Mesendoderm (in vitro differentiated cells): ENCODE results near the gene SORCS2.

Source experiments
- DNase-seq: peaks from one replicate; pipeline ENCODE4 v3.0.0; 2013
- H2AK5ac ChIP-seq: 2 replicates; pipeline ENCODE4 v1.6.1; 2013; ENCODE audit warnings: low read length, inconsistent platforms
- H2BK120ac ChIP-seq: 2 replicates; pipeline ENCODE4 v1.6.1; 2013; ENCODE audit warnings: low read depth, mild to moderate bottlenecking, low read length, moderate library complexity, mixed read lengths
- H2BK15ac ChIP-seq: replicated peaks from 2 replicates; pipeline ENCODE4 v1.6.1; 2013; ENCODE audit warnings: low read depth, mild to moderate bottlenecking, moderate library complexity
- H2BK5ac ChIP-seq: 2 replicates; pipeline ENCODE4 v1.6.1; 2013; ENCODE audit warnings: low read length, inconsistent platforms
- H3K18ac ChIP-seq: 2 replicates; pipeline ENCODE4 v1.6.1; 2013; ENCODE audit warnings: mild to moderate bottlenecking, low read length, mixed read lengths
- H3K23ac ChIP-seq: one replicate; pipeline ENCODE4 v1.6.1; 2013; ENCODE audit warnings: low read length
- H3K27ac ChIP-seq: 2 replicates; pipeline ENCODE4 v1.5.1; 2013; ENCODE audit warnings: low read depth, mild to moderate bottlenecking, inconsistent platforms, low read length, moderate library complexity
- H3K27me3 ChIP-seq: 2 replicates; pipeline ENCODE4 v1.6.1; 2013; ENCODE audit warnings: low read length, control low read depth, mild to moderate bottlenecking, inconsistent platforms; ENCODE audit not compliant: insufficient read depth, poor library complexity
- H3K36me3 ChIP-seq: 2 replicates; pipeline ENCODE4 v1.6.1; 2013; ENCODE audit warnings: low read length, inconsistent platforms; ENCODE audit not compliant: control insufficient read depth, insufficient read depth
- H3K4ac ChIP-seq: one replicate; pipeline ENCODE4 v1.6.1; 2013; ENCODE audit warnings: low read depth, mild to moderate bottlenecking, low read length, moderate library complexity
- H3K4me1 ChIP-seq: 2 replicates; pipeline ENCODE4 v1.6.1; 2013; ENCODE audit warnings: low read depth, low read length, inconsistent platforms; ENCODE audit not compliant: control insufficient read depth
- H3K4me2 ChIP-seq: 2 replicates; pipeline ENCODE4 v1.6.1; 2013; ENCODE audit warnings: low read length
- H3K4me3 ChIP-seq: 2 replicates; pipeline ENCODE4 v1.5.1; 2013; ENCODE audit warnings: mild to moderate bottlenecking, low read length
- H3K56ac ChIP-seq: one replicate; pipeline ENCODE4 v1.6.1; 2013; ENCODE audit warnings: low read length
- H3K79me1 ChIP-seq: 2 replicates; pipeline ENCODE4 v1.6.1; 2013; ENCODE audit warnings: low read length, inconsistent platforms
- H3K79me2 ChIP-seq: 2 replicates; pipeline ENCODE4 v1.6.1; 2013; ENCODE audit warnings: mild to moderate bottlenecking, low read length; ENCODE audit not compliant: control insufficient read depth, insufficient read depth
- H3K9ac ChIP-seq: 2 replicates; pipeline ENCODE4 v1.6.1; 2013; ENCODE audit warnings: low read length, inconsistent platforms
- H4K5ac ChIP-seq: one replicate; pipeline ENCODE4 v1.6.1; 2013; ENCODE audit warnings: low read length
- H4K8ac ChIP-seq: one replicate; pipeline ENCODE4 v1.6.1; 2013; ENCODE audit warnings: low read depth, mild to moderate bottlenecking, control low read depth, low read length, moderate library complexity
- WGBS: extraction: QIAGEN DNeasy Blood & Tissue Kit; methylation state at CpG from one replicate; pipeline ENCODE4 v1.1.7; 2013; ENCODE audit warnings: low lambda C conversion rate, missing lambda C conversion rate; ENCODE audit not compliant: insufficient coverage; ENCODE audit errors: extremely low coverage; 5-methylcytosine and 5-hydroxymethylcytosine counted together

SORCS2 gene

DNA sequence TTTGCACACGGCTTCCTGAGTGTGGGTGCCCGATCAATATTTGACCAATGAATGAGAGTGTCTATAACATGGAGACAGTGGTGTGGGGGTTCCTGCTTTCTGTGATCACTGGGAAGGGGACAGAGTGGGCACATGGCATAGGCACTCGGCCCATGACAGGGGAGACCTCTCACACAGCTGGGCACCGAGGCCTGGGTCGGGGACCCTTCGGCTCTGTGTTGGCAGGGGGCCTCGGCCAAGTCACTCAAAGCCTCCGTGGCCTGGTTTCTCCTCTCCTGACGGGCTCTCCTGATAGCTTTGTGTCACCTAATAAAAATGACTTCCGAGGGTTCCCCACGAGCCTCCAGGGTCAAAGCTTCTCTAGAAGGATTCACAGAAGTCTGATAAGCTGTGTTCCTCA, 286.3 kb downstream of the SORCS2 start:
- Histone ChIP-seq H4K8ac (no peak overlapping the region), H3K18ac (no peak overlapping the region), H3K56ac (no peak overlapping the region), H3K9ac (no peak overlapping the region), H3K4ac (no peak overlapping the region), H3K27me3 (no peaks in the 10 kb centered on the region), H4K5ac (no peak overlapping the region), H2AK5ac (no peak overlapping the region), H3K79me2 (no peaks in the 10 kb centered on the region), H3K23ac (no peak overlapping the region), H3K4me3 (no peak overlapping the region), H2BK15ac (no peak overlapping the region), H3K36me3 (no peaks in the 10 kb centered on the region), H3K79me1 (no peaks in the 10 kb centered on the region), H3K27ac (no peak overlapping the region), H3K4me1 (no peaks in the 10 kb centered on the region), H2BK120ac (no peak overlapping the region), H2BK5ac (no peak overlapping the region), H3K4me2 (no peak overlapping the region)
- no peak for DNase-seq
- WGBS, result no CpG with 5 or more reads among the region's 11 CpGs

- no peaks in the 10 kb centered on the region for H3K27me3 ChIP-seq
- WGBS, result no CpG with 5 or more reads among the region's 16 CpGs
- no peak for DNase-seq
- no peaks in the 10 kb centered on the region for H3K79me1 ChIP-seq
- no peak overlapping the region for H3K4ac ChIP-seq
- H2BK15ac ChIP-seq, result no peak overlapping the region
- H3K79me2 ChIP-seq, result no peaks in the 10 kb centered on the region
- no peak overlapping the region for H2BK120ac ChIP-seq
- H2AK5ac ChIP-seq, result no peak overlapping the region
- H2BK5ac ChIP-seq, result no peak overlapping the region
- H4K5ac ChIP-seq, result no peak overlapping the region
- no peak overlapping the region for H3K4me3 ChIP-seq
- H3K56ac ChIP-seq, result no peak overlapping the region
- no peak overlapping the region for H3K9ac ChIP-seq
- H4K8ac ChIP-seq, result no peak overlapping the region
- no peak overlapping the region for H3K23ac ChIP-seq
- no peak overlapping the region for H3K18ac ChIP-seq
- no peaks in the 10 kb centered on the region for H3K4me1 ChIP-seq
- H3K27ac ChIP-seq, result no peak overlapping the region
- H3K4me2 ChIP-seq, result no peak overlapping the region
- H3K36me3 ChIP-seq, result no peaks in the 10 kb centered on the region
These were observed 288.1 kb downstream of the SORCS2 start for GRCh38 chr4:7480423-7480822.

DNA sequence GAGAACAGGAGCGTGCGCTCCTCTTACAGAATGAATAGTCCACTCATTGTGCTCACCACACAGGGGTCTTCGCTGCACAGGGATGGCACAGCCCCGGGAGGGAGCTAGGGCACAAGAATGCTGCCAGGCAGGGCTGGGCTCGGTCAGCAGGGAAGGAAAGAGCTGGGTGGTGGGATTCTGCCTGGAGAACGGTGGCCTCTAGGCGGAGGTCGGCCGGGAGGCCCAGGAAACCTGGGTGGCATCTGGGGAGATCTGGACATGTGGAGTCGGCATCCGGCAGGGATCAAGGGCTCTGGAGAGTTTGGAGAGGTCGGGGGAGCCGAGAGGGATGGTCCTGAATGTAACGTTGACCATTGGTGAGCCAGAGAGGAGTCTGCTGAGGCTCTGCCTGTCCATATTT, 288.9 kb downstream of the SORCS2 start:
- no peaks in the 10 kb centered on the region for H3K79me1 ChIP-seq
- no peak overlapping the region for H3K9ac ChIP-seq
- H4K5ac ChIP-seq, result no peak overlapping the region
- no peak overlapping the region for H3K4ac ChIP-seq
- no peak overlapping the region for H3K18ac ChIP-seq
- H3K23ac ChIP-seq, result no peak overlapping the region
- H3K4me3 ChIP-seq, result no peak overlapping the region
- no peak overlapping the region for H3K27ac ChIP-seq
- no peak overlapping the region for H3K4me2 ChIP-seq
- no peak overlapping the region for H2AK5ac ChIP-seq
- no peak overlapping the region for H4K8ac ChIP-seq
- no peaks in the 10 kb centered on the region for H3K4me1 ChIP-seq
- no peaks in the 10 kb centered on the region for H3K36me3 ChIP-seq
- no CpG with 5 or more reads among the region's 14 CpGs for WGBS
- H3K79me2 ChIP-seq, result no peaks in the 10 kb centered on the region
- no peak overlapping the region for H3K56ac ChIP-seq
- H3K27me3 ChIP-seq, result no peaks in the 10 kb centered on the region
- H2BK5ac ChIP-seq, result no peak overlapping the region
- H2BK120ac ChIP-seq, result no peak overlapping the region
- DNase-seq, result no peak
- no peak overlapping the region for H2BK15ac ChIP-seq

DNA sequence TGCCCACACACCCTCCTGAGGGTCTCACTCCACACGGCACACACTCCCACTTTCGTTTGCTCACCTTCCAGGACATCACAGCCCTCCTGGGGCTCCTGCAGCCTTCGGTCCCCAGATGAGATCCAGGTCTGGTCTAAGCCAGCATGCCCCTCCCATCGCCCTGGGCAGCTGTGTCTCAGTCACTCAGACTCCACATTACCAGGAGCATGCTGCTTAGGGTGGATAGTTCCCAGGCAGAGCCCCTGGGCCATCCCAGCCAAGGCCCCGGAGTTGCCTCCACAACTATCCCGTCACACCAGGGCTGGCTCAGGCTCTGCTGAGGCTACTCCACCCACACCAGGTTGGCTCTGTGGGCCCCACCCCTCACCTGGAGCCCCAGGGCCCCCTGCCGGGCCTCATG, 292.8 kb downstream of the SORCS2 start:
- H2BK120ac ChIP-seq, result no peak overlapping the region
- no peak overlapping the region for H4K5ac ChIP-seq
- no peaks in the 10 kb centered on the region for H3K79me2 ChIP-seq
- H2AK5ac ChIP-seq, result no peak overlapping the region
- H3K27ac ChIP-seq, result no peak overlapping the region
- H4K8ac ChIP-seq, result no peak overlapping the region
- H2BK15ac ChIP-seq, result no peak overlapping the region
- no peak overlapping the region for H2BK5ac ChIP-seq
- no peaks in the 10 kb centered on the region for H3K27me3 ChIP-seq
- H3K36me3 ChIP-seq, result no peaks in the 10 kb centered on the region
- H3K4me3 ChIP-seq, result no peak overlapping the region
- H3K4me2 ChIP-seq, result no peak overlapping the region
- WGBS, result no CpG with 5 or more reads among the region's 7 CpGs
- H3K79me1 ChIP-seq, result no peaks in the 10 kb centered on the region
- no peak overlapping the region for H3K4ac ChIP-seq
- no peak overlapping the region for H3K18ac ChIP-seq
- DNase-seq, result no peak
- peaks cover 11% of the 10 kb centered on the region for H3K4me1 ChIP-seq
- no peak overlapping the region for H3K23ac ChIP-seq
- no peak overlapping the region for H3K9ac ChIP-seq
- H3K56ac ChIP-seq, result no peak overlapping the region

- WGBS, result no CpG with 5 or more reads among the region's 11 CpGs
- no peak overlapping the region for H3K18ac ChIP-seq
- H4K5ac ChIP-seq, result no peak overlapping the region
- DNase-seq, result no peak
- no peak overlapping the region for H3K4me3 ChIP-seq
- no peak overlapping the region for H4K8ac ChIP-seq
- no peaks in the 10 kb centered on the region for H3K27me3 ChIP-seq
- H2BK15ac ChIP-seq, result no peak overlapping the region
- no peak overlapping the region for H3K4ac ChIP-seq
- H2AK5ac ChIP-seq, result no peak overlapping the region
- H3K23ac ChIP-seq, result no peak overlapping the region
- H3K4me1 ChIP-seq, result peaks cover 11% of the 10 kb centered on the region
- no peaks in the 10 kb centered on the region for H3K79me1 ChIP-seq
- H3K27ac ChIP-seq, result no peak overlapping the region
- H3K4me2 ChIP-seq, result no peak overlapping the region
- H2BK5ac ChIP-seq, result no peak overlapping the region
- H3K79me2 ChIP-seq, result no peaks in the 10 kb centered on the region
- no peak overlapping the region for H3K9ac ChIP-seq
- H3K36me3 ChIP-seq, result no peaks in the 10 kb centered on the region
- no peak overlapping the region for H2BK120ac ChIP-seq
- no peak overlapping the region for H3K56ac ChIP-seq
These were observed 293.8 kb downstream of the SORCS2 start for GRCh38 chr4:7486101-7486500.

GRCh38 chr4:7487502-7487901, 295.2 kb downstream of the SORCS2 start:
- DNase-seq, result no peak
- no peak overlapping the region for H2BK15ac ChIP-seq
- no peak overlapping the region for H3K9ac ChIP-seq
- H3K27ac ChIP-seq, result no peak overlapping the region
- H4K8ac ChIP-seq, result no peak overlapping the region
- H3K18ac ChIP-seq, result no peak overlapping the region
- no peak overlapping the region for H3K4me2 ChIP-seq
- H2BK5ac ChIP-seq, result no peak overlapping the region
- no peaks in the 10 kb centered on the region for H3K27me3 ChIP-seq
- no peaks in the 10 kb centered on the region for H3K79me2 ChIP-seq
- no peak overlapping the region for H2BK120ac ChIP-seq
- H3K4me3 ChIP-seq, result no peak overlapping the region
- H4K5ac ChIP-seq, result no peak overlapping the region
- no peak overlapping the region for H3K23ac ChIP-seq
- peaks cover 11% of the 10 kb centered on the region for H3K4me1 ChIP-seq
- WGBS, result no CpG with 5 or more reads among the region's 10 CpGs
- no peak overlapping the region for H2AK5ac ChIP-seq
- no peak overlapping the region for H3K4ac ChIP-seq
- no peaks in the 10 kb centered on the region for H3K36me3 ChIP-seq
- H3K56ac ChIP-seq, result no peak overlapping the region
- no peaks in the 10 kb centered on the region for H3K79me1 ChIP-seq
